Measurements from ENCODE around the gene GEMIN8. TPM values are rescaled to one million over a fixed set of nuclear protein-coding genes. Genes with fewer than 3 reads are reported as not detected.

GEMIN8 gene
- total and polyA plus RNA-seq, 2 donors (not counting 1 experiment from before 2014, with no cell fraction given), result 20.6 to 26.1 TPM

DNA sequence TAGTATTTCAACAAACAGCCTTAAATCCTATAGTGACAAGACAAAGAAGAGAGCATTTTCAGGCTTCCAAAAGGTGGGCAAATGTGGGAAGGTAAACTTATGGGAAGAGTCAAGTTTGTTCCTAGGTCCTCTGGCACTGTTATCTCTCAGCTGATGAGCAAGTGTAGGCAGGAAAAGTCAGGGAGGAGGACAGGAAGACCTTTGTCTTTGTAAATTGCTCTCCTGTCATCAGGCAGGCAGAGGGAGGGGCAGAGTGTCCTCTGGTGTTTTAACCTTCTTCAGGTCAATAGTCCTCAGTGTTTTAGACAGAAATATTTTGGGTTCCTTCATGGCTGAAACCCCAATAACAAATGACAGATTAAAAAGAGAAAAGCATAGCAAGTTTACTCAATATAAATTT is 13.5 kb upstream of the GEMIN8 start:
- H3K9me3 Mint-ChIP-seq (ENCODE audit: insufficient read depth), result no peaks in the 10 kb centered on the region
- H3K27me3 Mint-ChIP-seq, result peaks cover 6% of the 10 kb centered on the region
- H3K9ac ChIP-seq (ENCODE audit: low read length), result no peak overlapping the region
- no peak overlapping the region for H3K27ac ChIP-seq (ENCODE audit: low read length in 2 of 2)
- ChIA-PET POLR2A (no interaction called here), CTCF (interaction anchor here (0.8 kb wide), 1 partner anchor 536 kb away, joined by 3 read pairs; no protein-coding TSS in a partner anchor)
- peaks cover 0 to 13% (median 0%) of the 10 kb centered on the region in 4 experiments for H3K27me3 ChIP-seq (replicated peaks in 1 of 4; ENCODE audit: control extremely low read depth in 1 of 4, control insufficient read depth in 3 of 4, insufficient read depth in 4 of 4, low read length in 3 of 4)
- no peaks in the 10 kb centered on the region for H3K4me1 Mint-ChIP-seq
- H3K4me1 ChIP-seq (ENCODE audit: control insufficient read depth in 2 of 2, insufficient read depth in 2 of 2, low read length in 2 of 2), result no peaks in the 10 kb centered on the region
- H4K20me1 ChIP-seq (ENCODE audit: control insufficient read depth, insufficient read depth, low read length, poor library complexity, severe bottlenecking), result no peaks in the 10 kb centered on the region
- H3K79me2 ChIP-seq (ENCODE audit: control insufficient read depth, insufficient read depth, low read length), result no peaks in the 10 kb centered on the region
- no peak overlapping the region for H3K4me3 ChIP-seq (ENCODE audit: control extremely low read depth in 1 of 5, extremely low read depth in 1 of 5, insufficient read depth in 1 of 5, low read depth in 2 of 5, low read length in 4 of 5)
- TF ChIP-seq, protein P1, sequence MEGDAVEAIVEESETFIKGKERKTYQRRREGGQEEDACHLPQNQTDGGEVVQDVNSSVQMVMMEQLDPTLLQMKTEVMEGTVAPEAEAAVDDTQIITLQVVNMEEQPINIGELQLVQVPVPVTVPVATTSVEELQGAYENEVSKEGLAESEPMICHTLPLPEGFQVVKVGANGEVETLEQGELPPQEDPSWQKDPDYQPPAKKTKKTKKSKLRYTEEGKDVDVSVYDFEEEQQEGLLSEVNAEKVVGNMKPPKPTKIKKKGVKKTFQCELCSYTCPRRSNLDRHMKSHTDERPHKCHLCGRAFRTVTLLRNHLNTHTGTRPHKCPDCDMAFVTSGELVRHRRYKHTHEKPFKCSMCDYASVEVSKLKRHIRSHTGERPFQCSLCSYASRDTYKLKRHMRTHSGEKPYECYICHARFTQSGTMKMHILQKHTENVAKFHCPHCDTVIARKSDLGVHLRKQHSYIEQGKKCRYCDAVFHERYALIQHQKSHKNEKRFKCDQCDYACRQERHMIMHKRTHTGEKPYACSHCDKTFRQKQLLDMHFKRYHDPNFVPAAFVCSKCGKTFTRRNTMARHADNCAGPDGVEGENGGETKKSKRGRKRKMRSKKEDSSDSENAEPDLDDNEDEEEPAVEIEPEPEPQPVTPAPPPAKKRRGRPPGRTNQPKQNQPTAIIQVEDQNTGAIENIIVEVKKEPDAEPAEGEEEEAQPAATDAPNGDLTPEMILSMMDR (IDR thresholded peaks at IDR 0.05), result no peak
- TF ChIP-seq EZH2 (IDR thresholded peaks at IDR 0.05; ENCODE audit: borderline replicate concordance, insufficient read depth, low read depth, low read length, poor library complexity, severe bottlenecking), result no peak
- H3K4me2 ChIP-seq (replicated peaks; ENCODE audit: low read depth, low read length, poor library complexity, severe bottlenecking), result no peak overlapping the region
- no peaks in the 10 kb centered on the region for H3K36me3 ChIP-seq (replicated peaks in 1 of 2; ENCODE audit: control extremely low read depth in 1 of 2, control insufficient read depth in 1 of 2, extremely low read depth in 1 of 2, insufficient read depth in 2 of 2, low read length in 1 of 2)
- no peak for DNase-seq
- no peaks in the 10 kb centered on the region for H3K9me3 ChIP-seq (ENCODE audit: control extremely low read depth in 1 of 3, control insufficient read depth in 2 of 3, insufficient read depth in 1 of 3, low read length in 2 of 3)
- no peak overlapping the region for H3K4me3 Mint-ChIP-seq
- no peak overlapping the region for H2AFZ ChIP-seq (ENCODE audit: insufficient read depth, low read depth, low read length, poor library complexity, severe bottlenecking)
- no peak for ATAC-seq (ENCODE audit: low read depth)
- intact Hi-C loops (cut with micrococcal nuclease), result no loop called here
- H3K27ac Mint-ChIP-seq, result no peak overlapping the region

DNA sequence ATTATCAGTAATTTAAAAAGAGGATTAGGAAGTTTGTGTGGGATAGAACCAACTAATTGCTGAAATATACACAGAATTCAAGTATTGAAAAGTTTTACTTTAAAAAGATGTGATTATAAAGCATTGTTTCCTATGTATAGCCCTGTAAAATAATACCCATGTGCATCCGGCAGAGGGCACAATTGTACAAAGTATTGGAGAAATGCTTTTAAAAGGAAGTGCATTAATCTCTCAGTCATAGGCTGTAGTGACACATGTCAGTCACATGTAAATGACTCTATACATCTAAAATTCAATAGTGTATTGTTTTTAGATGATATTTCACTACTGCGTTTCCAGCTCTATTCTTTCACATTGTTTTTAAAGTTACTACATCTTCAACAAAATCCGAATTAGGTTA is 9.7 kb upstream of the GEMIN8 start:
- TF ChIP-seq EZH2 (IDR thresholded peaks at IDR 0.05; ENCODE audit: borderline replicate concordance, insufficient read depth, low read depth, low read length, poor library complexity, severe bottlenecking), result no peak
- TF ChIP-seq, protein P1 (IDR thresholded peaks at IDR 0.05), result peak; percentile 69
- POLR2A ChIA-PET, result no interaction called here
- intact Hi-C loops (cut with micrococcal nuclease), result loop anchor here (1.0 to 10.0 kb wide), 3 partner anchors 655 to 1204 kb away; no protein-coding TSS in a partner anchor
- ATAC-seq (ENCODE audit: low read depth), result peak; percentile 75
- H3K4me1 ChIP-seq (ENCODE audit: control insufficient read depth in 2 of 2, insufficient read depth in 2 of 2, low read length in 2 of 2), result no peaks in the 10 kb centered on the region
- Mint-ChIP-seq H3K4me1 (no peaks in the 10 kb centered on the region), H3K27ac (no peak overlapping the region), H3K9me3 (ENCODE audit: insufficient read depth) (no peaks in the 10 kb centered on the region), H3K4me3 (no peak overlapping the region), H3K27me3 (no peaks in the 10 kb centered on the region)
- H3K9ac ChIP-seq (ENCODE audit: low read length), result no peak overlapping the region
- no peaks in the 10 kb centered on the region for H3K79me2 ChIP-seq (ENCODE audit: control insufficient read depth, insufficient read depth, low read length)
- H3K27me3 ChIP-seq (replicated peaks in 1 of 4; ENCODE audit: control extremely low read depth in 1 of 4, control insufficient read depth in 3 of 4, insufficient read depth in 4 of 4, low read length in 3 of 4), result peaks cover 0 to 11% (median 0%) of the 10 kb centered on the region in 4 experiments
- WGBS (ENCODE audit: insufficient coverage), result no CpG with 5 or more reads among the region's 3 CpGs
- no peaks in the 10 kb centered on the region for H3K9me3 ChIP-seq (ENCODE audit: control extremely low read depth in 1 of 3, control insufficient read depth in 2 of 3, insufficient read depth in 1 of 3, low read length in 2 of 3)
- no peak overlapping the region for H3K27ac ChIP-seq (ENCODE audit: low read length in 2 of 2)
- no peak overlapping the region for H3K4me3 ChIP-seq (ENCODE audit: control extremely low read depth in 1 of 5, extremely low read depth in 1 of 5, insufficient read depth in 1 of 5, low read depth in 2 of 5, low read length in 4 of 5)
- no peaks in the 10 kb centered on the region for H4K20me1 ChIP-seq (ENCODE audit: control insufficient read depth, insufficient read depth, low read length, poor library complexity, severe bottlenecking)
- H2AFZ ChIP-seq (ENCODE audit: insufficient read depth, low read depth, low read length, poor library complexity, severe bottlenecking), result no peak overlapping the region
- H3K36me3 ChIP-seq (replicated peaks in 1 of 2; ENCODE audit: control extremely low read depth in 1 of 2, control insufficient read depth in 1 of 2, extremely low read depth in 1 of 2, insufficient read depth in 2 of 2, low read length in 1 of 2), result no peaks in the 10 kb centered on the region
- CTCF ChIA-PET, result interaction anchor here (0.7 to 5.0 kb wide), 7 partner anchors 9 to 1205 kb away, joined by 3 to 45 read pairs (median 3); no protein-coding TSS in a partner anchor
- peak; percentile 70 for DNase-seq
- no peak overlapping the region for H3K4me2 ChIP-seq (replicated peaks; ENCODE audit: low read depth, low read length, poor library complexity, severe bottlenecking)
